Peyer's patch (tissue), 4 donors: ENCODE measurements around the gene C16orf89. TPM values are rescaled to one million over a fixed set of nuclear protein-coding genes. Genes with fewer than 3 reads are reported as not detected.

Experiments
- DNase-seq, 3 donors: peaks; one replicate each; pipeline ENCODE4 v3.0.0-alpha.2; 2017 to 2019
- H3K27ac ChIP-seq, 4 donors: fragments of 200-600 bp; sonication (generic); one replicate each; pipeline ENCODE4 v1.5.1; 2016 to 2019
- H3K27me3 ChIP-seq, 2 donors: fragments of 200-600 bp; sonication (generic); one replicate each; pipeline ENCODE4 v1.5.1; 2019
- H3K36me3 ChIP-seq, 3 donors: fragments of 200-600 bp; sonication (generic); one replicate each; pipeline ENCODE4 v1.5.1; 2016 to 2019
- H3K4me1 ChIP-seq, 4 donors: fragments of 200-600 bp; sonication (generic); one replicate each; pipeline ENCODE4 v1.5.1; 2016 to 2019
- H3K4me3 ChIP-seq, 4 donors: fragments of 200-600 bp; sonication (generic); 1 replicate in 3 of 4; 2 replicates in 1 of 4; pipeline ENCODE4 v1.5.1; 2016 to 2019; ENCODE audit warnings: mild to moderate bottlenecking in 1 of 4
- H3K9me3 ChIP-seq, 4 donors: fragments of 200-600 bp; sonication (generic); one replicate each; pipeline ENCODE4 v1.5.1; 2016 to 2019; ENCODE audit warnings: mild to moderate bottlenecking in 1 of 4
- POLR2A ChIP-seq, 2 donors: fragments of 450-650 bp; IDR thresholded peaks; one replicate each; pipeline ENCODE4 v1.5.1; 2017; ENCODE audit warnings: antibody characterized with exemption in 2 of 2, mild to moderate bottlenecking in 2 of 2, moderate library complexity in 2 of 2
- total RNA-seq, 4 donors: library from RNA; depleted of rRNA; stranded (reverse); fragments of >200 nt; gene quantifications; one replicate each; pipeline ENCODE4 v1.1.0, GENCODE V29; 2016
- TF ChIP-seq, protein P1 (sequence below), 6 experiments: fragments of 450-650 bp in 4 of 6; fragments of 200-600 bp in 2 of 6; sonication (generic) in 1 of 6; IDR thresholded peaks; one replicate each; pipeline ENCODE4 v1.5.1; 2017 to 2019; ENCODE audit warnings: antibody characterized with exemption in 6 of 6, mild to moderate bottlenecking in 3 of 6, moderate library complexity in 1 of 6

Gene C16orf89
- total RNA-seq, 4 donors from 2014 or later, result 0.80 to 1.4 TPM; not detected in 2

- H3K36me3 ChIP-seq, result no peaks in the 10 kb centered on the region
- H3K9me3 ChIP-seq, result no peaks in the 10 kb centered on the region
- H3K27me3 ChIP-seq, result no peaks in the 10 kb centered on the region
- H3K4me3 ChIP-seq, result no peak overlapping the region
- no peak for TF ChIP-seq POLR2A (IDR thresholded peaks at IDR 0.05)
- TF ChIP-seq, protein P1, sequence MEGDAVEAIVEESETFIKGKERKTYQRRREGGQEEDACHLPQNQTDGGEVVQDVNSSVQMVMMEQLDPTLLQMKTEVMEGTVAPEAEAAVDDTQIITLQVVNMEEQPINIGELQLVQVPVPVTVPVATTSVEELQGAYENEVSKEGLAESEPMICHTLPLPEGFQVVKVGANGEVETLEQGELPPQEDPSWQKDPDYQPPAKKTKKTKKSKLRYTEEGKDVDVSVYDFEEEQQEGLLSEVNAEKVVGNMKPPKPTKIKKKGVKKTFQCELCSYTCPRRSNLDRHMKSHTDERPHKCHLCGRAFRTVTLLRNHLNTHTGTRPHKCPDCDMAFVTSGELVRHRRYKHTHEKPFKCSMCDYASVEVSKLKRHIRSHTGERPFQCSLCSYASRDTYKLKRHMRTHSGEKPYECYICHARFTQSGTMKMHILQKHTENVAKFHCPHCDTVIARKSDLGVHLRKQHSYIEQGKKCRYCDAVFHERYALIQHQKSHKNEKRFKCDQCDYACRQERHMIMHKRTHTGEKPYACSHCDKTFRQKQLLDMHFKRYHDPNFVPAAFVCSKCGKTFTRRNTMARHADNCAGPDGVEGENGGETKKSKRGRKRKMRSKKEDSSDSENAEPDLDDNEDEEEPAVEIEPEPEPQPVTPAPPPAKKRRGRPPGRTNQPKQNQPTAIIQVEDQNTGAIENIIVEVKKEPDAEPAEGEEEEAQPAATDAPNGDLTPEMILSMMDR (IDR thresholded peaks at IDR 0.05), result no peak
- no peak for DNase-seq
- no peak overlapping the region for H3K27ac ChIP-seq
- no peaks in the 10 kb centered on the region for H3K4me1 ChIP-seq
Observed at GRCh38 chr16:5010576-5011329, 55.0 kb downstream of the C16orf89 start.

GRCh38 chr16:5008311-5008731, 57.4 kb downstream of the C16orf89 start:
- no peaks in the 10 kb centered on the region for H3K27me3 ChIP-seq
- H3K27ac ChIP-seq, result no peak overlapping the region
- H3K36me3 ChIP-seq, result no peaks in the 10 kb centered on the region
- TF ChIP-seq POLR2A (IDR thresholded peaks at IDR 0.05), result no peak
- TF ChIP-seq, protein P1 (IDR thresholded peaks at IDR 0.05), result no peak
- no peak for DNase-seq
- no peaks in the 10 kb centered on the region for H3K9me3 ChIP-seq
- H3K4me3 ChIP-seq, result no peak overlapping the region
- no peaks in the 10 kb centered on the region for H3K4me1 ChIP-seq

- no peak overlapping the region for H3K27ac ChIP-seq
- no peaks in the 10 kb centered on the region for H3K4me1 ChIP-seq
- no peaks in the 10 kb centered on the region for H3K36me3 ChIP-seq
- no peak for DNase-seq
- H3K27me3 ChIP-seq, result no peaks in the 10 kb centered on the region
- TF ChIP-seq, protein P1 (IDR thresholded peaks at IDR 0.05), result no peak
- no peak for TF ChIP-seq POLR2A (IDR thresholded peaks at IDR 0.05)
- H3K4me3 ChIP-seq, result no peak overlapping the region
- no peaks in the 10 kb centered on the region for H3K9me3 ChIP-seq
Observed at GRCh38 chr16:5007256-5007655, 58.5 kb downstream of the C16orf89 start.

GRCh38 chr16:5006348-5007193, 59.2 kb downstream of the C16orf89 start:
- Histone ChIP-seq H3K4me1 (no peaks in the 10 kb centered on the region), H3K9me3 (no peaks in the 10 kb centered on the region), H3K4me3 (no peak overlapping the region), H3K27me3 (no peaks in the 10 kb centered on the region), H3K27ac (no peak overlapping the region), H3K36me3 (no peaks in the 10 kb centered on the region)
- TF ChIP-seq, protein P1 (IDR thresholded peaks at IDR 0.05), result no peak
- no peak for TF ChIP-seq POLR2A (IDR thresholded peaks at IDR 0.05)
- DNase-seq, result no peak

- TF ChIP-seq, protein P1 (IDR thresholded peaks at IDR 0.05), result no peak
- TF ChIP-seq POLR2A (IDR thresholded peaks at IDR 0.05), result no peak
- Histone ChIP-seq H3K4me3 (no peak overlapping the region), H3K27ac (no peak overlapping the region), H3K4me1 (no peaks in the 10 kb centered on the region), H3K36me3 (no peaks in the 10 kb centered on the region), H3K27me3 (no peaks in the 10 kb centered on the region), H3K9me3 (no peaks in the 10 kb centered on the region)
- no peak for DNase-seq
Observed at GRCh38 chr16:5005916-5006315, 59.8 kb downstream of the C16orf89 start.
